WTC11 (cell line): ENCODE measurements around the gene MYNN. TPM values are rescaled to one million over a fixed set of nuclear protein-coding genes. Genes with fewer than 3 reads are reported as not detected.

Experiments
- ATAC-seq: fragments of 200-7000 bp; cut with Tn5 transposase; 2 replicates; pipeline ENCODE4 v1.10.0; 2021; ENCODE audit warnings: mild to moderate bottlenecking, moderate library complexity
- CTCF ChIA-PET: fragments of 300-600 bp; sonication (Branson Sonifier 250); formaldehyde crosslinking; loops from one replicate; lab custom pipeline; 2021; ENCODE audit warnings: antibody characterized with exemption; lab: Charles Lee
- POLR2A ChIA-PET: fragments of 350-600 bp; sonication (Branson Sonifier 250); formaldehyde crosslinking; loops from one replicate; lab custom pipeline; 2021; ENCODE audit warnings: antibody characterized with exemption; lab: Charles Lee
- DNase-seq: peaks from one replicate; pipeline ENCODE4 v3.0.0; 2021; ENCODE audit warnings: low spot score
- H3K27ac Mint-ChIP-seq: 2 replicates; pipeline ENCODE4 v1.8.0; 2021; ENCODE audit warnings: mixed read lengths
- H3K27me3 Mint-ChIP-seq: 2 replicates; pipeline ENCODE4 v1.8.0; 2021; ENCODE audit warnings: low read depth, mild to moderate bottlenecking, moderate library complexity, mixed read lengths
- H3K36me3 Mint-ChIP-seq: 2 replicates; pipeline ENCODE4 v1.8.0; 2021; ENCODE audit warnings: mixed read lengths
- H3K4me1 Mint-ChIP-seq: 2 replicates; pipeline ENCODE4 v1.8.0; 2022; ENCODE audit warnings: mixed read lengths
- H3K4me3 Mint-ChIP-seq: 2 replicates; pipeline ENCODE4 v1.8.0; 2021; ENCODE audit warnings: mild to moderate bottlenecking, moderate library complexity, mixed read lengths
- H3K9me3 Mint-ChIP-seq: 2 replicates; pipeline ENCODE4 v1.8.0; 2021; ENCODE audit warnings: mixed read lengths
- ELF4 ChIP-seq: sonication (generic); formaldehyde crosslinking; IDR thresholded peaks from 2 replicates; pipeline ENCODE4 v1.8.1; 2022; ENCODE audit warnings: low read depth, mild to moderate bottlenecking, moderate library complexity, missing genetic modification reagents
- ESRRA ChIP-seq: sonication (generic); formaldehyde crosslinking; IDR thresholded peaks from 2 replicates; pipeline ENCODE4 v1.8.1; 2022; ENCODE audit warnings: mild to moderate bottlenecking, missing genetic modification reagents, borderline replicate concordance
- FOXK1 ChIP-seq: sonication (generic); formaldehyde crosslinking; IDR thresholded peaks from 2 replicates; pipeline ENCODE4 v1.8.0; 2022; ENCODE audit warnings: mild to moderate bottlenecking, moderate library complexity, missing genetic modification reagents
- HMGA2 ChIP-seq: fragments of 250-450 bp; sonication (Bioruptor Pico); IDR thresholded peaks from 2 replicates; pipeline ENCODE4 v1.4.0; 2021; ENCODE audit warnings: mild to moderate bottlenecking, moderate library complexity
- KAT7 ChIP-seq: sonication (generic); formaldehyde crosslinking; IDR thresholded peaks from 2 replicates; pipeline ENCODE4 v1.8.1; 2023; ENCODE audit warnings: missing genetic modification reagents, mild to moderate bottlenecking, borderline replicate concordance
- NR3C1 ChIP-seq: sonication (generic); formaldehyde crosslinking; conservative IDR thresholded peaks from 2 replicates; pipeline ENCODE4 v1.8.1; 2023; ENCODE audit warnings: low read depth, mild to moderate bottlenecking, missing genetic modification reagents
- RELA ChIP-seq: sonication (generic); formaldehyde crosslinking; IDR thresholded peaks from 2 replicates; pipeline ENCODE4 v1.8.1; 2022; ENCODE audit warnings: missing genetic modification reagents, mild to moderate bottlenecking, borderline replicate concordance
- SMAD3 ChIP-seq: sonication (generic); formaldehyde crosslinking; IDR thresholded peaks from 2 replicates; pipeline ENCODE4 v1.8.0; 2022; ENCODE audit warnings: missing genetic modification reagents, mild to moderate bottlenecking, borderline replicate concordance
- SMAD4 ChIP-seq: sonication (generic); formaldehyde crosslinking; IDR thresholded peaks from 2 replicates; pipeline ENCODE4 v1.8.0; 2022; ENCODE audit warnings: mild to moderate bottlenecking, missing genetic modification reagents
- SP1 ChIP-seq: sonication (generic); formaldehyde crosslinking; conservative IDR thresholded peaks from 2 replicates; pipeline ENCODE4 v1.8.1; 2022; ENCODE audit warnings: missing genetic modification reagents
- TEAD1 ChIP-seq: sonication (generic); formaldehyde crosslinking; IDR thresholded peaks from 2 replicates; pipeline ENCODE4 v1.8.0; 2022; ENCODE audit warnings: mild to moderate bottlenecking, missing genetic modification reagents
- ZNF263 ChIP-seq: sonication (generic); formaldehyde crosslinking; IDR thresholded peaks from 2 replicates; pipeline ENCODE4 v1.8.1; 2022; ENCODE audit warnings: low read depth, mild to moderate bottlenecking, moderate library complexity, missing genetic modification reagents
- ZNF423 ChIP-seq: fragments of 250-450 bp; sonication (Bioruptor Pico); IDR thresholded peaks from 2 replicates; pipeline ENCODE4 v2.1.2; 2022; ENCODE audit warnings: mild to moderate bottlenecking, moderate library complexity
- total RNA-seq: library from RNA; stranded (reverse); gene quantifications from 3 replicates; pipeline ENCODE4 v1.2.3, GENCODE V29; 2021
- TF ChIP-seq, protein P1 (sequence below): sonication (generic); formaldehyde crosslinking; IDR thresholded peaks from 2 replicates; pipeline ENCODE4 v1.8.0; 2022; ENCODE audit warnings: mild to moderate bottlenecking, missing genetic modification reagents
- TF ChIP-seq, protein P2 (sequence below): sonication (generic); formaldehyde crosslinking; IDR thresholded peaks from 2 replicates; pipeline ENCODE4 v1.8.1; 2023; ENCODE audit warnings: mild to moderate bottlenecking, missing genetic modification reagents, moderate library complexity
- TF ChIP-seq, protein P3 (sequence below): sonication (generic); formaldehyde crosslinking; IDR thresholded peaks from 2 replicates; pipeline ENCODE4 v1.8.0; 2022; ENCODE audit warnings: mild to moderate bottlenecking, missing genetic modification reagents
- TF ChIP-seq, protein P4 (sequence below): sonication (generic); formaldehyde crosslinking; IDR thresholded peaks from 2 replicates; pipeline ENCODE4 v1.8.1; 2023; ENCODE audit warnings: mild to moderate bottlenecking, moderate library complexity, missing genetic modification reagents
- TF ChIP-seq, protein P5 (sequence below): fragments of 250-450 bp; sonication (Bioruptor Pico); IDR thresholded peaks from 2 replicates; pipeline ENCODE4 v1.9.0; 2021; ENCODE audit warnings: moderate library complexity, mild to moderate bottlenecking, inconsistent platforms, borderline replicate concordance
- TF ChIP-seq, protein P6 (sequence below): fragments of 250-450 bp; sonication (Bioruptor Pico); IDR thresholded peaks from 2 replicates; pipeline ENCODE4 v1.9.0; 2021; ENCODE audit warnings: mild to moderate bottlenecking
- TF ChIP-seq, protein P7 (sequence below): sonication (generic); formaldehyde crosslinking; IDR thresholded peaks from 2 replicates; pipeline ENCODE4 v1.8.0; 2023; ENCODE audit warnings: missing genetic modification reagents

MYNN gene
- total RNA-seq, 1 experiment from 2014 or later: 14.3 TPM

DNA sequence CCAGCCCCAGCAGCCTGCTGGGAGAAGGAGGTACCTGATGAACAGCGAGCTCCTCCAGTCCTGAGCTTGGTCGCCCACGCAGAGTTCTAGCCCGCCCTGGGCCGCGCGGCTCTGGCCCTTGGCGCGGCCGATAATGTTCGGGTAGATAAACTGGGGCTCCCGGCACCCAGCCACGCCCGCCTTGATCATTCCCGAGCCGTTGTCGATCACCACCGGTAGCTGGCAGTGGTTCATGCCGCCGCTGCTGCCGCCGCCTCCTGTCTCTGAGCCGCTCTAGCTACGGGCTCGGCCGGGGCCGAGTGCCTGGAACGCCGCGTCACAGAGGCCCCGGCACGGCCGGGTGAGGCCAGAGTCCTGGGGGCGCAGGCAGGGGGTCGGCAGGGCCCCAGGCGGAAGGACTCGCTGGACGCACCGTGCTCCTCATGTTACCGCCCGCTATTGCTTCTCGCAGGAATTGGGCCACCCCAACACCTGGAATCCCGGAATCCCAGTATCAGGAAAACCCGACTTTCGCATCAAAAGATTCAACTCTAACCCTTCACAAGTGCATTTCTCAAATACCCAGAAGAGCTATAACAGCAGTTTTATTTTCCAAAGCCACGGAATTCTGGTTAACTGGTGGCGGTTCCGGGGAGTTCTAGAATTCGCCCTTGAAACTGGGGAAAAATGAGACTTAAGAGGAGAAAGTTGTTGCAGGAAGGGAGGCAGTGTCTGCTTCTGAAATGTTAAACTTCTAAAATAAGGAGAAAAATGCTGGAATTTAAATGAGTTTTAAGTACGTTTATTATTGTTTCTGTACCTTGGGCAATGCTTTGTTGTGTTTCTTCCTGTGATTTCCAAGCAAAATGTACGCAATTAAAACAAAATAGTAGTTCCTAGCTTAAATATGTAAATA lies 3.7 kb upstream of the MYNN start, which contains the start of gene ACTRT3:
Gene ACTRT3, minus strand, starts transcription at position 275 of the 895 bp plus-strand sequence. Its CDS starts 41 bp downstream, at position 234.
- ATAC-seq: peak; percentile 42
- DNase-seq: peak; percentile 81
- H3K4me3 Mint-ChIP-seq: peak within 1 kb of the TSS; percentile 92
- peaks cover 20% of the 10 kb centered on the region for H3K4me1 Mint-ChIP-seq
- CTCF ChIA-PET: interaction anchor here (0.6 to 1.5 kb wide), 5 partner anchors 101 to 644 kb away, joined by 3 to 6 read pairs (median 3); no protein-coding TSS in a partner anchor
- peak within 1 kb of the TSS; percentile 96 for H3K27ac Mint-ChIP-seq
- no peaks in the 10 kb centered on the region; the same call in 1 of the 2 replicates for H3K27me3 Mint-ChIP-seq
- POLR2A ChIA-PET: interaction anchor here (0.7 kb wide), 1 partner anchor 43 kb away, joined by 3 read pairs; the partner anchor contains the start of genes LRRC34 and LRRIQ4
- TF ChIP-seq, protein P1, sequence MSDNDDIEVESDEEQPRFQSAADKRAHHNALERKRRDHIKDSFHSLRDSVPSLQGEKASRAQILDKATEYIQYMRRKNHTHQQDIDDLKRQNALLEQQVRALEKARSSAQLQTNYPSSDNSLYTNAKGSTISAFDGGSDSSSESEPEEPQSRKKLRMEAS (CRISPR knock-in tag): peak; percentile 40; the same call in 1 of the 2 replicates
- TF ChIP-seq, protein P2, sequence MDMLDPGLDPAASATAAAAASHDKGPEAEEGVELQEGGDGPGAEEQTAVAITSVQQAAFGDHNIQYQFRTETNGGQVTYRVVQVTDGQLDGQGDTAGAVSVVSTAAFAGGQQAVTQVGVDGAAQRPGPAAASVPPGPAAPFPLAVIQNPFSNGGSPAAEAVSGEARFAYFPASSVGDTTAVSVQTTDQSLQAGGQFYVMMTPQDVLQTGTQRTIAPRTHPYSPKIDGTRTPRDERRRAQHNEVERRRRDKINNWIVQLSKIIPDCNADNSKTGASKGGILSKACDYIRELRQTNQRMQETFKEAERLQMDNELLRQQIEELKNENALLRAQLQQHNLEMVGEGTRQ (CRISPR knock-in tag): no peak
- TF ChIP-seq, protein P3, sequence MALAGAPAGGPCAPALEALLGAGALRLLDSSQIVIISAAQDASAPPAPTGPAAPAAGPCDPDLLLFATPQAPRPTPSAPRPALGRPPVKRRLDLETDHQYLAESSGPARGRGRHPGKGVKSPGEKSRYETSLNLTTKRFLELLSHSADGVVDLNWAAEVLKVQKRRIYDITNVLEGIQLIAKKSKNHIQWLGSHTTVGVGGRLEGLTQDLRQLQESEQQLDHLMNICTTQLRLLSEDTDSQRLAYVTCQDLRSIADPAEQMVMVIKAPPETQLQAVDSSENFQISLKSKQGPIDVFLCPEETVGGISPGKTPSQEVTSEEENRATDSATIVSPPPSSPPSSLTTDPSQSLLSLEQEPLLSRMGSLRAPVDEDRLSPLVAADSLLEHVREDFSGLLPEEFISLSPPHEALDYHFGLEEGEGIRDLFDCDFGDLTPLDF (CRISPR knock-in tag): 0 out of 2 replicates have a peak, but pooled peaks have one; percentile 19
- TF ChIP-seq, protein P4, sequence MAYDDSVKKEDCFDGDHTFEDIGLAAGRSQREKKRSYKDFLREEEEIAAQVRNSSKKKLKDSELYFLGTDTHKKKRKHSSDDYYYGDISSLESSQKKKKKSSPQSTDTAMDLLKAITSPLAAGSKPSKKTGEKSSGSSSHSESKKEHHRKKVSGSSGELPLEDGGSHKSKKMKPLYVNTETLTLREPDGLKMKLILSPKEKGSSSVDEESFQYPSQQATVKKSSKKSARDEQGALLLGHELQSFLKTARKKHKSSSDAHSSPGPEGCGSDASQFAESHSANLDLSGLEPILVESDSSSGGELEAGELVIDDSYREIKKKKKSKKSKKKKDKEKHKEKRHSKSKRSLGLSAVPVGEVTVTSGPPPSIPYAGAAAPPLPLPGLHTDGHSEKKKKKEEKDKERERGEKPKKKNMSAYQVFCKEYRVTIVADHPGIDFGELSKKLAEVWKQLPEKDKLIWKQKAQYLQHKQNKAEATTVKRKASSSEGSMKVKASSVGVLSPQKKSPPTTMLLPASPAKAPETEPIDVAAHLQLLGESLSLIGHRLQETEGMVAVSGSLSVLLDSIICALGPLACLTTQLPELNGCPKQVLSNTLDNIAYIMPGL (CRISPR knock-in tag): peak; percentile 94
- TF ChIP-seq KAT7 (CRISPR knock-in tag) (0 out of 2 replicates have a peak, but pooled peaks have one; percentile 42), FOXK1 (0 out of 2 replicates have a peak, but pooled peaks have one; percentile 34), NR3C1 (CRISPR knock-in tag) (no peak), ZNF263 (CRISPR knock-in tag) (no peak), SP1 (CRISPR knock-in tag) (0 out of 2 replicates have a peak, but pooled peaks have one; percentile 15), SMAD3 (CRISPR knock-in tag) (0 out of 2 replicates have a peak, but pooled peaks have one; percentile 62), ZNF423 (CRISPR knock-in tag) (peak; percentile 72), HMGA2 (CRISPR knock-in tag) (peak; percentile 63; the same call in 1 of the 2 replicates)
- peaks cover 5% of the 10 kb centered on the region; the same call in 1 of the 2 replicates for H3K36me3 Mint-ChIP-seq
- H3K9me3 Mint-ChIP-seq: no peaks in the 10 kb centered on the region

DNA sequence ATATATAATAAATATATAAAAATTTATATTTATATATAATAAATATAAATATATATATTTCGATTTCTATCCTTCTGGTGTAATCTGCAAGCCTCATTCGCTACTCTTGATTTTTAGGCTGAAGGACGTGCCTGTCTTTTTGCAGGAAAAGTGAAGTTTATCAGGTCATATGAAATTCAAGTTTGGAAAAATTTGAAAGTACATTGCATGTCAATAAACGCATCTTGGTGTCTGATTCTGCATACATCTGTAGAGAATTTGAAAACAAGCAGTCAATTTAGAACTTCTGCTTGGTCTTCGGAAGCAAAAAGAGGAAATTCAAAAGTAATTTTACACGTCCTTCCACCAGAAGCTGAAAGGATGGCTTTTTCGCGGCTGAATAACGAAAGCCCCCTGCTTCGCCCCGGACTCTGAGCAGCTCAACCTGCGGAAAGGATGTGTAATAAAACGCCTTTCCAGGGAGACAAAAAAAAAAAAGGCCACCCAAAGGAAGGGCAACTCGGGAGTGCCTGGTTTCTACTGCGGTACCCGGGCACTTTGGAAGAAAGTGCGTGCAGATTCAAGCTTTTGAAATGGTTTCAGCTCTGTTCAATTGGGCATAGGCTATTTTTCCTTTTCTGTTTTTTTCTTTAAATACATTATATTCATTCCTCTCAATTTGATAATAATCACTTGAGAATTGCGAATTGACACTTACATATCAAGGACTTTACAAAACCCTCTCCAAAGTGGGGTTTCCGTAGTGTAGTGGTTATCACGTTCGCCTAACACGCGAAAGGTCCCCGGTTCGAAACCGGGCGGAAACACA lies 1.5 kb upstream of the MYNN start:
- peak overlapping the region; percentile 98 for H3K4me3 Mint-ChIP-seq
- TF ChIP-seq ESRRA (CRISPR knock-in tag) (no peak), ELF4 (no peak), SMAD4 (CRISPR knock-in tag) (no peak), RELA (CRISPR knock-in tag) (no peak), ZNF263 (CRISPR knock-in tag) (no peak), TEAD1 (CRISPR knock-in tag) (0 out of 2 replicates have a peak, but pooled peaks have one; percentile 32)
- TF ChIP-seq, protein P5, sequence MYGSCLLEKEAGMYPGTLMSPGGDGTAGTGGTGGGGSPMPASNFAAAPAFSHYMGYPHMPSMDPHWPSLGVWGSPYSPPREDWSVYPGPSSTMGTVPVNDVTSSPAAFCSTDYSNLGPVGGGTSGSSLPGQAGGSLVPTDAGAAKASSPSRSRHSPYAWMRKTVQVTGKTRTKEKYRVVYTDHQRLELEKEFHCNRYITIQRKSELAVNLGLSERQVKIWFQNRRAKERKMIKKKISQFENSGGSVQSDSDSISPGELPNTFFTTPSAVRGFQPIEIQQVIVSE (CRISPR knock-in tag): no peak
- TF ChIP-seq, protein P4 (CRISPR knock-in tag): peak; percentile 73; the same call in 1 of the 2 replicates
- TF ChIP-seq, protein P6, sequence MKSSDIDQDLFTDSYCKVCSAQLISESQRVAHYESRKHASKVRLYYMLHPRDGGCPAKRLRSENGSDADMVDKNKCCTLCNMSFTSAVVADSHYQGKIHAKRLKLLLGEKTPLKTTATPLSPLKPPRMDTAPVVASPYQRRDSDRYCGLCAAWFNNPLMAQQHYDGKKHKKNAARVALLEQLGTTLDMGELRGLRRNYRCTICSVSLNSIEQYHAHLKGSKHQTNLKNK (CRISPR knock-in tag): 0 out of 2 replicates have a peak, but pooled peaks have one; percentile 39
- TF ChIP-seq, protein P7, sequence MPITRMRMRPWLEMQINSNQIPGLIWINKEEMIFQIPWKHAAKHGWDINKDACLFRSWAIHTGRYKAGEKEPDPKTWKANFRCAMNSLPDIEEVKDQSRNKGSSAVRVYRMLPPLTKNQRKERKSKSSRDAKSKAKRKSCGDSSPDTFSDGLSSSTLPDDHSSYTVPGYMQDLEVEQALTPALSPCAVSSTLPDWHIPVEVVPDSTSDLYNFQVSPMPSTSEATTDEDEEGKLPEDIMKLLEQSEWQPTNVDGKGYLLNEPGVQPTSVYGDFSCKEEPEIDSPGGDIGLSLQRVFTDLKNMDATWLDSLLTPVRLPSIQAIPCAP (CRISPR knock-in tag): no peak

More for the DNA sequence above, 1.5 kb upstream of the MYNN start:
- CTCF ChIA-PET: interaction anchor here (0.6 to 0.9 kb wide), 3 partner anchors 41 to 710 kb away, joined by 3 to 4 read pairs (median 3); partner anchors contain the start of genes LRRC34 and LRRIQ4
- DNase-seq (peak; percentile 53), ATAC-seq (peak; percentile 4; the same call in 1 of the 2 replicates)
- H3K27me3 Mint-ChIP-seq: no peaks in the 10 kb centered on the region; the same call in 1 of the 2 replicates
- H3K27ac Mint-ChIP-seq: peak overlapping the region; percentile 100
- POLR2A ChIA-PET: interaction anchor here (0.7 to 1.3 kb wide), 2 partner anchors 41 to 195 kb away, joined by 3 to 5 read pairs; partner anchors contain the start of genes LRRC34, LRRIQ4 and SEC62
- H3K9me3 Mint-ChIP-seq: no peaks in the 10 kb centered on the region
- peaks cover 32% of the 10 kb centered on the region for H3K4me1 Mint-ChIP-seq
- H3K36me3 Mint-ChIP-seq: peaks cover 15% of the 10 kb centered on the region; the same call in 1 of the 2 replicates
